WTC11 (cell line): ENCODE data around the gene RPL41. TPM values are rescaled to one million over a fixed set of nuclear protein-coding genes. Genes with fewer than 3 reads are reported as not detected.

Experiments
- ATAC-seq: fragments of 200-7000 bp; cut with Tn5 transposase; 2 replicates; pipeline ENCODE4 v1.10.0; 2021; ENCODE audit warnings: mild to moderate bottlenecking, moderate library complexity
- CTCF ChIA-PET: fragments of 300-600 bp; sonication (Branson Sonifier 250); formaldehyde crosslinking; loops from one replicate; lab custom pipeline; 2021; ENCODE audit warnings: antibody characterized with exemption; lab: Charles Lee
- POLR2A ChIA-PET: fragments of 350-600 bp; sonication (Branson Sonifier 250); formaldehyde crosslinking; loops from one replicate; lab custom pipeline; 2021; ENCODE audit warnings: antibody characterized with exemption; lab: Charles Lee
- DNase-seq: peaks from one replicate; pipeline ENCODE4 v3.0.0; 2021; ENCODE audit warnings: low spot score
- H3K27ac Mint-ChIP-seq: 2 replicates; pipeline ENCODE4 v1.8.0; 2021; ENCODE audit warnings: mixed read lengths
- H3K27me3 Mint-ChIP-seq: 2 replicates; pipeline ENCODE4 v1.8.0; 2021; ENCODE audit warnings: low read depth, mild to moderate bottlenecking, moderate library complexity, mixed read lengths
- H3K36me3 Mint-ChIP-seq: 2 replicates; pipeline ENCODE4 v1.8.0; 2021; ENCODE audit warnings: mixed read lengths
- H3K4me1 Mint-ChIP-seq: 2 replicates; pipeline ENCODE4 v1.8.0; 2022; ENCODE audit warnings: mixed read lengths
- H3K4me3 Mint-ChIP-seq: 2 replicates; pipeline ENCODE4 v1.8.0; 2021; ENCODE audit warnings: mild to moderate bottlenecking, moderate library complexity, mixed read lengths
- H3K9me3 Mint-ChIP-seq: 2 replicates; pipeline ENCODE4 v1.8.0; 2021; ENCODE audit warnings: mixed read lengths
- CBFB ChIP-seq: sonication (generic); formaldehyde crosslinking; IDR thresholded peaks from 2 replicates; pipeline ENCODE4 v1.8.1; 2022; ENCODE audit warnings: mild to moderate bottlenecking, low read depth, missing genetic modification reagents
- CREB1 ChIP-seq: sonication (generic); formaldehyde crosslinking; IDR thresholded peaks from 2 replicates; pipeline ENCODE4 v1.8.0; 2023; ENCODE audit warnings: mild to moderate bottlenecking, missing genetic modification reagents
- JAZF1 ChIP-seq: fragments of 250-450 bp; sonication (Bioruptor Pico); IDR thresholded peaks from 2 replicates; pipeline ENCODE4 v1.9.0; 2021; ENCODE audit warnings: moderate library complexity, mild to moderate bottlenecking, inconsistent platforms
- JUN ChIP-seq: sonication (generic); formaldehyde crosslinking; IDR thresholded peaks from 2 replicates; pipeline ENCODE4 v1.8.0; 2023; ENCODE audit warnings: mild to moderate bottlenecking, missing genetic modification reagents
- NFE2L1 ChIP-seq: sonication (generic); formaldehyde crosslinking; IDR thresholded peaks from 2 replicates; pipeline ENCODE4 v1.8.1; 2023; ENCODE audit warnings: missing genetic modification reagents
- TEAD1 ChIP-seq: sonication (generic); formaldehyde crosslinking; IDR thresholded peaks from 2 replicates; pipeline ENCODE4 v1.8.0; 2022; ENCODE audit warnings: mild to moderate bottlenecking, missing genetic modification reagents
- ZBTB21 ChIP-seq: sonication (generic); formaldehyde crosslinking; IDR thresholded peaks from 2 replicates; pipeline ENCODE4 v1.8.1; 2023; ENCODE audit warnings: mild to moderate bottlenecking, missing genetic modification reagents, borderline replicate concordance
- ZNF317 ChIP-seq: sonication (generic); formaldehyde crosslinking; IDR thresholded peaks from 2 replicates; pipeline ENCODE4 v1.8.1; 2023; ENCODE audit warnings: low read depth, mild to moderate bottlenecking, moderate library complexity, missing genetic modification reagents, borderline replicate concordance
- ZNF671 ChIP-seq: fragments of 250-450 bp; sonication (Bioruptor Pico); IDR thresholded peaks from 2 replicates; pipeline ENCODE4 v1.8.0; 2021; ENCODE audit warnings: mild to moderate bottlenecking
- total RNA-seq: library from RNA; stranded (reverse); gene quantifications from 3 replicates; pipeline ENCODE4 v1.2.3, GENCODE V29; 2021
- TF ChIP-seq, protein P1 (sequence below): fragments of 250-450 bp; sonication (Bioruptor Pico); IDR thresholded peaks from 2 replicates; pipeline ENCODE4 v1.9.0; 2021; ENCODE audit warnings: mild to moderate bottlenecking
- TF ChIP-seq, protein P2 (sequence below): fragments of 250-450 bp; sonication (Bioruptor Pico); IDR thresholded peaks from 2 replicates; pipeline ENCODE4 v1.9.0; 2021; ENCODE audit warnings: mild to moderate bottlenecking
- TF ChIP-seq, protein P3 (sequence below): sonication (generic); formaldehyde crosslinking; IDR thresholded peaks from 2 replicates; pipeline ENCODE4 v1.8.1; 2023; ENCODE audit warnings: mild to moderate bottlenecking, missing genetic modification reagents
- TF ChIP-seq, protein P4 (sequence below): sonication (generic); formaldehyde crosslinking; IDR thresholded peaks from 2 replicates; pipeline ENCODE4 v1.8.1; 2023; ENCODE audit warnings: mild to moderate bottlenecking, missing genetic modification reagents, borderline replicate concordance
- TF ChIP-seq, protein P5 (sequence below): sonication (generic); formaldehyde crosslinking; conservative IDR thresholded peaks from 2 replicates; pipeline ENCODE4 v1.8.1; 2022; ENCODE audit warnings: mild to moderate bottlenecking, missing genetic modification reagents
- TF ChIP-seq, protein P6 (sequence below): fragments of 200-600 bp; IDR thresholded peaks from 2 replicates; pipeline ENCODE4 v1.8.0; 2022; ENCODE audit warnings: antibody characterized with exemption

RPL41 gene
- total RNA-seq, 1 experiment from 2014 or later: 4,004 TPM

DNA sequence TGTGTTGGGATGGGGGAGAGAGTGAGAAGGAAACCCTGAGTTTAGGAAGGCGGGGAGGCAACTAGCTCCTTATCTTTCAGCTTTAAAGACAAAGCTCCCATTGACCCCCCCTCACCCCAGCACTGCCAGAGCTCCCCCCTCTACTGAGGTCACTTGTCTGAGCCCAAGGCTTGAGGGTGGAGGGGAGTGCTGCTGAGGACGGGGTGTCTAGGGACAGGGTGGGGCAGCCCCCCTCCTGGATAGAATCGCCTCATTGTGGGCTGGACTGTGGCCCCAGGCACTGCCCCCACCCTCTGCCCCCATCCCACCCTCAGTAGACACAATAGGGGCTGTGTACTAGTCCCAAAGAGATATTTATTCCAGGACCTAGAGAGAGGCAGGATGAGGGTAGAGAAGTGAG lies 33.5 kb upstream of the RPL41 start:
- H3K9me3 Mint-ChIP-seq: no peaks in the 10 kb centered on the region
- ChIA-PET CTCF (no interaction called here), POLR2A (no interaction called here)
- ATAC-seq: no peak
- TF ChIP-seq JUN (no peak), ZNF317 (CRISPR knock-in tag) (no peak), CBFB (no peak), NFE2L1 (CRISPR knock-in tag) (no peak), TEAD1 (no peak), ZNF671 (CRISPR knock-in tag) (no peak), CREB1 (CRISPR knock-in tag) (no peak), JAZF1 (CRISPR knock-in tag) (no peak)
- TF ChIP-seq, protein P1, sequence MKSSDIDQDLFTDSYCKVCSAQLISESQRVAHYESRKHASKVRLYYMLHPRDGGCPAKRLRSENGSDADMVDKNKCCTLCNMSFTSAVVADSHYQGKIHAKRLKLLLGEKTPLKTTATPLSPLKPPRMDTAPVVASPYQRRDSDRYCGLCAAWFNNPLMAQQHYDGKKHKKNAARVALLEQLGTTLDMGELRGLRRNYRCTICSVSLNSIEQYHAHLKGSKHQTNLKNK: no peak
- TF ChIP-seq, protein P2, sequence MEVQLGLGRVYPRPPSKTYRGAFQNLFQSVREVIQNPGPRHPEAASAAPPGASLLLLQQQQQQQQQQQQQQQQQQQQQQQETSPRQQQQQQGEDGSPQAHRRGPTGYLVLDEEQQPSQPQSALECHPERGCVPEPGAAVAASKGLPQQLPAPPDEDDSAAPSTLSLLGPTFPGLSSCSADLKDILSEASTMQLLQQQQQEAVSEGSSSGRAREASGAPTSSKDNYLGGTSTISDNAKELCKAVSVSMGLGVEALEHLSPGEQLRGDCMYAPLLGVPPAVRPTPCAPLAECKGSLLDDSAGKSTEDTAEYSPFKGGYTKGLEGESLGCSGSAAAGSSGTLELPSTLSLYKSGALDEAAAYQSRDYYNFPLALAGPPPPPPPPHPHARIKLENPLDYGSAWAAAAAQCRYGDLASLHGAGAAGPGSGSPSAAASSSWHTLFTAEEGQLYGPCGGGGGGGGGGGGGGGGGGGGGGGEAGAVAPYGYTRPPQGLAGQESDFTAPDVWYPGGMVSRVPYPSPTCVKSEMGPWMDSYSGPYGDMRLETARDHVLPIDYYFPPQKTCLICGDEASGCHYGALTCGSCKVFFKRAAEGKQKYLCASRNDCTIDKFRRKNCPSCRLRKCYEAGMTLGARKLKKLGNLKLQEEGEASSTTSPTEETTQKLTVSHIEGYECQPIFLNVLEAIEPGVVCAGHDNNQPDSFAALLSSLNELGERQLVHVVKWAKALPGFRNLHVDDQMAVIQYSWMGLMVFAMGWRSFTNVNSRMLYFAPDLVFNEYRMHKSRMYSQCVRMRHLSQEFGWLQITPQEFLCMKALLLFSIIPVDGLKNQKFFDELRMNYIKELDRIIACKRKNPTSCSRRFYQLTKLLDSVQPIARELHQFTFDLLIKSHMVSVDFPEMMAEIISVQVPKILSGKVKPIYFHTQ: no peak
- TF ChIP-seq, protein P3, sequence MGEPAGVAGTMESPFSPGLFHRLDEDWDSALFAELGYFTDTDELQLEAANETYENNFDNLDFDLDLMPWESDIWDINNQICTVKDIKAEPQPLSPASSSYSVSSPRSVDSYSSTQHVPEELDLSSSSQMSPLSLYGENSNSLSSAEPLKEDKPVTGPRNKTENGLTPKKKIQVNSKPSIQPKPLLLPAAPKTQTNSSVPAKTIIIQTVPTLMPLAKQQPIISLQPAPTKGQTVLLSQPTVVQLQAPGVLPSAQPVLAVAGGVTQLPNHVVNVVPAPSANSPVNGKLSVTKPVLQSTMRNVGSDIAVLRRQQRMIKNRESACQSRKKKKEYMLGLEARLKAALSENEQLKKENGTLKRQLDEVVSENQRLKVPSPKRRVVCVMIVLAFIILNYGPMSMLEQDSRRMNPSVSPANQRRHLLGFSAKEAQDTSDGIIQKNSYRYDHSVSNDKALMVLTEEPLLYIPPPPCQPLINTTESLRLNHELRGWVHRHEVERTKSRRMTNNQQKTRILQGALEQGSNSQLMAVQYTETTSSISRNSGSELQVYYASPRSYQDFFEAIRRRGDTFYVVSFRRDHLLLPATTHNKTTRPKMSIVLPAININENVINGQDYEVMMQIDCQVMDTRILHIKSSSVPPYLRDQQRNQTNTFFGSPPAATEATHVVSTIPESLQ (CRISPR knock-in tag): no peak
- TF ChIP-seq, protein P4, sequence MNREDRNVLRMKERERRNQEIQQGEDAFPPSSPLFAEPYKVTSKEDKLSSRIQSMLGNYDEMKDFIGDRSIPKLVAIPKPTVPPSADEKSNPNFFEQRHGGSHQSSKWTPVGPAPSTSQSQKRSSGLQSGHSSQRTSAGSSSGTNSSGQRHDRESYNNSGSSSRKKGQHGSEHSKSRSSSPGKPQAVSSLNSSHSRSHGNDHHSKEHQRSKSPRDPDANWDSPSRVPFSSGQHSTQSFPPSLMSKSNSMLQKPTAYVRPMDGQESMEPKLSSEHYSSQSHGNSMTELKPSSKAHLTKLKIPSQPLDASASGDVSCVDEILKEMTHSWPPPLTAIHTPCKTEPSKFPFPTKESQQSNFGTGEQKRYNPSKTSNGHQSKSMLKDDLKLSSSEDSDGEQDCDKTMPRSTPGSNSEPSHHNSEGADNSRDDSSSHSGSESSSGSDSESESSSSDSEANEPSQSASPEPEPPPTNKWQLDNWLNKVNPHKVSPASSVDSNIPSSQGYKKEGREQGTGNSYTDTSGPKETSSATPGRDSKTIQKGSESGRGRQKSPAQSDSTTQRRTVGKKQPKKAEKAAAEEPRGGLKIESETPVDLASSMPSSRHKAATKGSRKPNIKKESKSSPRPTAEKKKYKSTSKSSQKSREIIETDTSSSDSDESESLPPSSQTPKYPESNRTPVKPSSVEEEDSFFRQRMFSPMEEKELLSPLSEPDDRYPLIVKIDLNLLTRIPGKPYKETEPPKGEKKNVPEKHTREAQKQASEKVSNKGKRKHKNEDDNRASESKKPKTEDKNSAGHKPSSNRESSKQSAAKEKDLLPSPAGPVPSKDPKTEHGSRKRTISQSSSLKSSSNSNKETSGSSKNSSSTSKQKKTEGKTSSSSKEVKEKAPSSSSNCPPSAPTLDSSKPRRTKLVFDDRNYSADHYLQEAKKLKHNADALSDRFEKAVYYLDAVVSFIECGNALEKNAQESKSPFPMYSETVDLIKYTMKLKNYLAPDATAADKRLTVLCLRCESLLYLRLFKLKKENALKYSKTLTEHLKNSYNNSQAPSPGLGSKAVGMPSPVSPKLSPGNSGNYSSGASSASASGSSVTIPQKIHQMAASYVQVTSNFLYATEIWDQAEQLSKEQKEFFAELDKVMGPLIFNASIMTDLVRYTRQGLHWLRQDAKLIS (CRISPR knock-in tag): no peak
- TF ChIP-seq, protein P5, sequence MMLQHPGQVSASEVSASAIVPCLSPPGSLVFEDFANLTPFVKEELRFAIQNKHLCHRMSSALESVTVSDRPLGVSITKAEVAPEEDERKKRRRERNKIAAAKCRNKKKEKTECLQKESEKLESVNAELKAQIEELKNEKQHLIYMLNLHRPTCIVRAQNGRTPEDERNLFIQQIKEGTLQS (CRISPR knock-in tag): no peak
- H3K4me1 Mint-ChIP-seq: peaks cover 23% of the 10 kb centered on the region
- peaks cover 31% of the 10 kb centered on the region for H3K36me3 Mint-ChIP-seq
- no peak overlapping the region for H3K4me3 Mint-ChIP-seq
- H3K27ac Mint-ChIP-seq: no peak overlapping the region
- DNase-seq: no peak
- H3K27me3 Mint-ChIP-seq: no peaks in the 10 kb centered on the region

DNA sequence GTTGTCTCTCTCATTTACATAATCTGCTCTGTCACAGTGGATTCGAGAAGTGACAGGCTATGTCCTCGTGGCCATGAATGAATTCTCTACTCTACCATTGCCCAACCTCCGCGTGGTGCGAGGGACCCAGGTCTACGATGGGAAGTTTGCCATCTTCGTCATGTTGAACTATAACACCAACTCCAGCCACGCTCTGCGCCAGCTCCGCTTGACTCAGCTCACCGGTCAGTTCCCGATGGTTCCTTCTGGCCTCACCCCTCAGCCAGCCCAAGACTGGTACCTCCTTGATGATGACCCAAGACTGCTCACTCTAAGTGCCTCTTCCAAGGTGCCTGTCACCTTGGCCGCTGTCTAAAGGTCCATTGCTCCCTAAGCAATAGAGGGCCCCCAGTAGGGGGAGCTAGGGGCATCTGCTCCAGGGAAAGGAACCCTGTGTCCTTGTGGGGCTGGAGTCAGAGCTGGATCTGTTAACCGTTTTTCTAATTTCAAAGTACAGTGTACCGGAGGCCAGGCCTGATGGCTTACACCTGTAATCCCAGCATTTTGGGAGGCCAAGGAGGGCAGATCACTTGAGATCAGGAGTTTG lies 31.4 kb upstream of the RPL41 start:
- H3K27ac Mint-ChIP-seq: no peak overlapping the region; the same call in 1 of the 2 replicates

More for the DNA sequence above, 31.4 kb upstream of the RPL41 start:
- POLR2A ChIA-PET: interaction anchor here (0.7 to 1.3 kb wide), 3 partner anchors 20 to 69 kb away, joined by 3 to 6 read pairs (median 3); partner anchors contain the start of gene PA2G4
- Mint-ChIP-seq H3K27me3 (no peaks in the 10 kb centered on the region), H3K4me1 (peaks cover 15% of the 10 kb centered on the region), H3K36me3 (peaks cover 44% of the 10 kb centered on the region), H3K9me3 (no peaks in the 10 kb centered on the region), H3K4me3 (no peak overlapping the region)
- TF ChIP-seq ZBTB21 (CRISPR knock-in tag): no peak
- TF ChIP-seq, protein P6, sequence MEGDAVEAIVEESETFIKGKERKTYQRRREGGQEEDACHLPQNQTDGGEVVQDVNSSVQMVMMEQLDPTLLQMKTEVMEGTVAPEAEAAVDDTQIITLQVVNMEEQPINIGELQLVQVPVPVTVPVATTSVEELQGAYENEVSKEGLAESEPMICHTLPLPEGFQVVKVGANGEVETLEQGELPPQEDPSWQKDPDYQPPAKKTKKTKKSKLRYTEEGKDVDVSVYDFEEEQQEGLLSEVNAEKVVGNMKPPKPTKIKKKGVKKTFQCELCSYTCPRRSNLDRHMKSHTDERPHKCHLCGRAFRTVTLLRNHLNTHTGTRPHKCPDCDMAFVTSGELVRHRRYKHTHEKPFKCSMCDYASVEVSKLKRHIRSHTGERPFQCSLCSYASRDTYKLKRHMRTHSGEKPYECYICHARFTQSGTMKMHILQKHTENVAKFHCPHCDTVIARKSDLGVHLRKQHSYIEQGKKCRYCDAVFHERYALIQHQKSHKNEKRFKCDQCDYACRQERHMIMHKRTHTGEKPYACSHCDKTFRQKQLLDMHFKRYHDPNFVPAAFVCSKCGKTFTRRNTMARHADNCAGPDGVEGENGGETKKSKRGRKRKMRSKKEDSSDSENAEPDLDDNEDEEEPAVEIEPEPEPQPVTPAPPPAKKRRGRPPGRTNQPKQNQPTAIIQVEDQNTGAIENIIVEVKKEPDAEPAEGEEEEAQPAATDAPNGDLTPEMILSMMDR: peak; percentile 40; the same call in 1 of the 2 replicates
- DNase-seq: peak; percentile 74
- peak; percentile 50 for ATAC-seq
- CTCF ChIA-PET: interaction anchor here (0.6 to 1.6 kb wide), 34 partner anchors 11 to 1017 kb away, joined by 3 to 36 read pairs (median 4); partner anchors contain the start of genes COQ10A, ESYT1, IKZF4 and MMP19
